K562 (cell line): ENCODE measurements around the gene CPNE9. TPM values are rescaled to one million over a fixed set of nuclear protein-coding genes. Genes with fewer than 3 reads are reported as not detected.
A peak's percentile ranks its signal among the peaks of the same experiment; 100 is the strongest.
"Not testable (repeated sequence)": the region's sequence is repeated elsewhere in the genome, so short reads cannot be mapped to it uniquely, and the experiment has no call there.

Source experiments
- ATAC-seq: fragments of 200-7000 bp; cut with Tn5 transposase; 3 replicates; pipeline ENCODE4 v1.9.1; 2020; ENCODE audit warnings: moderate library complexity
- BruUV-seq: library from RNA; stranded (reverse); fragments of 400-500 nt; replicated peaks from 2 replicates; lab custom pipeline; 2021; lab: Mats Ljungman, UMichigan
- CTCF ChIA-PET: fragments of 300-600 bp; formaldehyde crosslinking; extraction: SDS; loops from one replicate; lab custom pipeline; 2021; ENCODE audit warnings: low intra/inter-chr PET ratio; lab: Yijun Ruan, JAX
- POLR2A ChIA-PET: fragments of 300-600, 350-650 bp; sonication (Branson Sonifier 250); formaldehyde crosslinking; extraction: SDS; loops from one replicate; lab custom pipeline; 2021; ENCODE audit warnings: antibody characterized with exemption, inconsistent platforms; lab: Yijun Ruan, JAX
- DNase-seq, 4 experiments: peaks; one replicate each; pipeline versions ENCODE4 v3.0.0 to v3.0.0-alpha.2; 2011 to 2018; ENCODE audit warnings: low spot score in 3 of 4, mixed read lengths in 3 of 4; ENCODE audit errors: extremely low read depth in 1 of 4
- FAIRE-seq: peaks from 2 replicates; lab custom pipeline; 2011; peaks lifted over from hg19 to GRCh38; lab: Jason Lieb, UNC
- H2AFZ ChIP-seq: 2 replicates; pipeline ENCODE4 v1.6.0; 2011; ENCODE audit warnings: low read depth, low read length, control low read depth, inconsistent platforms
- H3K27ac ChIP-seq: fragments of 200-600 bp; 3 replicates; pipeline ENCODE4 v1.8.0; 2011; ENCODE audit warnings: low read depth, mild to moderate bottlenecking, control low read depth, inconsistent platforms, low read length, moderate library complexity, mixed read lengths; ENCODE audit errors: extremely low read depth
- H3K27me3 ChIP-seq, 2 experiments: fragments of 300-600 bp in 1 of 2; 2 replicates in 1 of 2; 3 replicates in 1 of 2; pipeline versions ENCODE4 v1.6.0 to v1.8.0; 2011; ENCODE audit warnings: inconsistent platforms in 2 of 2, low read length in 2 of 2, mild to moderate bottlenecking in 1 of 2, mixed read lengths in 1 of 2, moderate library complexity in 1 of 2; ENCODE audit not compliant: control insufficient read depth in 2 of 2, insufficient read depth in 2 of 2
- H3K36me3 ChIP-seq: fragments of 300-600 bp; 3 replicates; pipeline ENCODE4 v1.8.0; 2011; ENCODE audit warnings: mild to moderate bottlenecking, low read length, inconsistent platforms; ENCODE audit not compliant: control insufficient read depth, insufficient read depth
- H3K4me1 ChIP-seq, 2 experiments: fragments of 200-600 bp in 1 of 2; replicated peaks in 1 of 2; 2 replicates in 1 of 2; 3 replicates in 1 of 2; pipeline versions ENCODE4 v1.5.1 to v1.8.0; 2011; ENCODE audit warnings: inconsistent platforms in 2 of 2, low read length in 2 of 2, mild to moderate bottlenecking in 1 of 2, mixed read lengths in 1 of 2, moderate library complexity in 1 of 2; ENCODE audit not compliant: control insufficient read depth in 2 of 2, insufficient read depth in 2 of 2
- H3K4me2 ChIP-seq: 2 replicates; pipeline ENCODE4 v1.6.1; 2011; ENCODE audit warnings: low read length, control low read depth, inconsistent platforms, mixed read lengths; ENCODE audit not compliant: insufficient read depth
- H3K4me3 ChIP-seq: fragments of 200-600 bp; sonication (generic), shearing (Covaris generic); 2 replicates; pipeline ENCODE4 v1.5.1; 2016; ENCODE audit warnings: control low read depth, inconsistent platforms
- H3K79me2 ChIP-seq: fragments of 200-600 bp; 3 replicates; pipeline ENCODE4 v1.8.0; 2011; ENCODE audit warnings: low read length, inconsistent platforms; ENCODE audit not compliant: control insufficient read depth, insufficient read depth
- H3K9ac ChIP-seq, 2 experiments: 2 replicates each; pipeline versions ENCODE4 v1.6.0 to v1.6.1; 2011; ENCODE audit warnings: low read depth in 2 of 2, low read length in 2 of 2, control low read depth in 1 of 2, inconsistent platforms in 1 of 2, mild to moderate bottlenecking in 1 of 2, mixed read lengths in 1 of 2; ENCODE audit not compliant: insufficient read depth in 1 of 2
- H3K9me1 ChIP-seq: one replicate; pipeline ENCODE4 v1.6.0; 2011; ENCODE audit warnings: inconsistent platforms, mild to moderate bottlenecking, low read length, moderate library complexity; ENCODE audit not compliant: control insufficient read depth, insufficient read depth
- H3K9me3 ChIP-seq: replicated peaks from 2 replicates; pipeline ENCODE4 v1.5.1; 2011; ENCODE audit warnings: low read depth, low read length, inconsistent platforms; ENCODE audit not compliant: control insufficient read depth, insufficient read depth
- H4K20me1 ChIP-seq: replicated peaks from 2 replicates; pipeline ENCODE4 v1.6.1; 2011; ENCODE audit warnings: low read length, inconsistent platforms, mixed read lengths; ENCODE audit not compliant: control insufficient read depth, insufficient read depth
- ATF1 ChIP-seq, 2 experiments: fragments of 450-650 bp in 1 of 2; IDR thresholded peaks; 2 replicates each; pipeline ENCODE4 v1.6.1; 2016; ENCODE audit warnings: missing compliant biosample characterization in 1 of 2, missing genetic modification characterization in 1 of 2
- CHD4 ChIP-seq: fragments of 200-600 bp; sonication (generic); IDR thresholded peaks from 3 replicates; pipeline ENCODE4 v1.6.1; 2012; ENCODE audit warnings: low read depth, mild to moderate bottlenecking, mixed read lengths, low read length, inconsistent platforms; ENCODE audit not compliant: insufficient read depth, insufficient replicate concordance, poor library complexity, severe bottlenecking
- ZNF121 ChIP-seq: sonication (generic); formaldehyde crosslinking; conservative IDR thresholded peaks from 2 replicates; pipeline ENCODE4 v1.8.0; 2022; ENCODE audit warnings: missing genetic modification reagents
- ZNF212 ChIP-seq: fragments of 450-650 bp; formaldehyde crosslinking; IDR thresholded peaks from 2 replicates; pipeline ENCODE4 v1.4.0; 2020; ENCODE audit warnings: mild to moderate bottlenecking
- WGBS: fragments of 100-300 bp; shearing (Covaris generic); methylation state at CpG from one replicate; pipeline ENCODE4 v1.1.6; 2016; ENCODE audit warnings: low coverage, mixed read lengths; ENCODE audit not compliant: insufficient coverage; ENCODE audit errors: missing lambda C conversion rate; 5-methylcytosine and 5-hydroxymethylcytosine counted together
- in situ Hi-C: fragments of 300-500 bp; cut with MboI; formaldehyde crosslinking; loops from 4 replicates; pipeline ENCODE4 v1.15.0; 2018; ENCODE audit warnings: inconsistent platforms, mixed read lengths
- intact Hi-C: fragments of 100-400 bp; cut with micrococcal nuclease; formaldehyde crosslinking; loops from 2 replicates; pipeline ENCODE4 v1.14.2; 2022
- polyA plus RNA-seq, 8 experiments: library from polyadenylated mRNA; depleted of rRNA in 4 of 8; stranded (reverse) in 5 of 8; unstranded in 3 of 8; fragments of >200 nt; fragmentation: Nextera tagmentation in 2 of 8; fragmentation: Illumina TruSeq in 1 of 8; extraction: Ambion mirVana in 2 of 8; extraction: Trizol in 1 of 8; gene quantifications; 2 replicates each; pipeline versions ENCODE4 v1.2.1 to v1.2.3, GENCODE V29; 2011 to 2014; ENCODE audit warnings: inconsistent platforms in 1 of 8, missing spikeins in 1 of 8
- total RNA-seq, 7 experiments: library from RNA; depleted of rRNA in 6 of 7; stranded (reverse); fragments of >200 nt in 6 of 7; fragmentation: Illumina TruSeq in 2 of 7; extraction: Trizol in 2 of 7; gene quantifications; 2 replicates each; pipeline versions ENCODE4 v1.2.1 to v1.2.3, GENCODE V29; 2011 to 2021; ENCODE audit warnings: low replicate concordance in 1 of 7

The CPNE9 gene
- total and polyA plus RNA-seq, 9 of the 15 experiments (the other 6 are each of a cell fraction or from before 2014, with no cell fraction given) = 0.22 to 0.56 (median 0.29) TPM; not detected in 3

DNA sequence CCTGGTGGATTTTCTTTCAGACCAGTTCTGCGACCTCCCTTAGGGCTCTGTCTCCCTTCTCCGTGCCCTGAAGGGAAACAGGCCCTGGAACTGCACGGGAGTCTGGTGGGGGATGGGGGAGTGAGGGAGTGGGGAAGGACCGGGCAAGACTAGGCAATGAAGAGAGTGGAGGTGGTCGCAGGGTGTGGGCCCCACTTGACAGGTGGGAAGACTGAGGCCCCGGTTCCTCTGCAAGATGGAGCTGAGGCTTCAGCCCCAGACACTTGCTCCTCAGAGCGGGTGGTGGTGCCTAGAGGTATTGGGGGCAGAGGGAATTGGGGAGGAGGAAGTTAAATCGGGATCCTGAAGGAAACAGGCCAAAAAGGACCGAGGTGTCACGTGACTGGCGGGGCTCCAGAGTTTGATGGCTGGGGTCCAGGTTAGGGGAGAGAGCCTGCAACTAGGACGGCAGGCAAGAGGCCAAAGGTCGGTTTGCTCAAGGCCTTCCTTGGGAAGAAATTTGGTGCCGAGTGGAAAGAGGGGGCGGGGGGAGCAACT, 66.7 kb downstream of the CPNE9 start (continued):
- no peak for TF ChIP-seq ATF1 (CRISPR knock-in tag; IDR thresholded peaks at IDR 0.05)
- TF ChIP-seq ATF1 (tag; IDR thresholded peaks at IDR 0.05) = no peak
- peak; percentile 87 for TF ChIP-seq CHD4
- TF ChIP-seq ZNF212 (CRISPR knock-in tag) = no peak

DNA sequence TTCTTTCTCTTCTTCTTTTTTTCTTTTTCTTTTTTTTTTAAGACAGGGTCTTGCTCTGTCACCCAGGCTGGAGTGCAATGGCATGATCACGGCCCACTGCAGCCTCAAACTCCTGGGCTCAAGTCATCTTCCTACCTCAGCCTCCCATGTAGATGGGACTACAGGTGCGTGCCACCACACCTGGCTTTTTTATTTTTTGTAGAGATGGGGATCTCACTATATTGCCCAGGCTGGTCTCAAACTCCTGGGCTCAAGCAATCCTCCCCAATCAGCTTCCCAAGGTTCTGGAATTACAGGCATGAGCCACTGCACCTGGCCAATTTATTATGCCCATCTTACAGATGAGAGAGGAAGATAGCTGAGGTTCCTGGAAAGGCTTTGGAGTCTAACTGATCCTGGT, 67.4 kb downstream of the CPNE9 start:
- 31% methylated on average over 2 of the region's 2 CpGs for WGBS
- H3K79me2 ChIP-seq, H3K9me3 ChIP-seq, H3K27me3 ChIP-seq, H3K4me2 ChIP-seq, H3K9ac ChIP-seq, H3K4me3 ChIP-seq, ATAC-seq, in situ Hi-C loops, BruUV-seq, H4K20me1 ChIP-seq, H2AFZ ChIP-seq, H3K9me1 ChIP-seq, DNase-seq, intact Hi-C loops, H3K36me3 ChIP-seq, H3K27ac ChIP-seq: not testable (repeated sequence)
- peak; percentile 74 for TF ChIP-seq ZNF121 (CRISPR knock-in tag)
- CTCF ChIA-PET = interaction anchor here (0.6 kb wide), 1 partner anchor 357 kb away, joined by 5 read pairs; no protein-coding TSS in a partner anchor
- peak; percentile 40 for FAIRE-seq
- peaks cover 0 to 19% of the 10 kb centered on the region in 2 experiments; a peak in 3 of 5 replicates for H3K4me1 ChIP-seq
- POLR2A ChIA-PET = interaction anchor here (0.9 to 2.6 kb wide), 3 partner anchors 11 to 37 kb away, joined by 3 to 8 read pairs (median 4); no protein-coding TSS in a partner anchor
